Measurements from ENCODE around the gene ZNF217. TPM values are rescaled to one million over a fixed set of nuclear protein-coding genes. Genes with fewer than 3 reads are reported as not detected.
A peak's percentile ranks its signal among the peaks of the same experiment; 100 is the strongest.
"Not testable (repeated sequence)": the region's sequence is repeated elsewhere in the genome, so short reads cannot be mapped to it uniquely, and the experiment has no call there.

The ZNF217 gene
- total RNA-seq, 1 donor from 2014 or later: 18.5 TPM

- DNase-seq (ENCODE audit: low read depth, low spot score): not testable (repeated sequence)
These were observed 9.1 kb downstream of the ZNF217 start for GRCh38 chr20:53584550-53584913.

- not testable (repeated sequence) for DNase-seq (ENCODE audit: low read depth, low spot score)
These were observed 9.7 kb downstream of the ZNF217 start for GRCh38 chr20:53583660-53584549.

- peak; percentile 44 for DNase-seq (ENCODE audit: low read depth, low spot score)
These were observed 10.9 kb downstream of the ZNF217 start for GRCh38 chr20:53582574-53583351.

DNA sequence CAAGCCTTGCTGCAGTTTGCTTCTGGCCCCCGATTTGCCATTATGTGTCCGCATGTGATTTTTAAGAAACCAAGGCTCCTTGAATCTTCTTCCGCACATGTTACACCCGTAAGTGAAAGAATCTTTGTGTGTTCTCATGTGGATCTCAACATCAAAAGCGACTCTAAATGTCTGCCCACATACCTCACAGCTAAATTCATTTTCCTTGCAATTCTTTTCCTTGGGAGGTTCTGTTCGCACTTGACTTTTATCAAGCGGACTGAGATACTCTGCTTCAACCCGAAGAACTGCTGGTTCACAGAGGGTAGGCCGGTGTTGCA is 11.4 kb downstream of the ZNF217 start:
- no peak for DNase-seq (ENCODE audit: low read depth, low spot score)

DNA sequence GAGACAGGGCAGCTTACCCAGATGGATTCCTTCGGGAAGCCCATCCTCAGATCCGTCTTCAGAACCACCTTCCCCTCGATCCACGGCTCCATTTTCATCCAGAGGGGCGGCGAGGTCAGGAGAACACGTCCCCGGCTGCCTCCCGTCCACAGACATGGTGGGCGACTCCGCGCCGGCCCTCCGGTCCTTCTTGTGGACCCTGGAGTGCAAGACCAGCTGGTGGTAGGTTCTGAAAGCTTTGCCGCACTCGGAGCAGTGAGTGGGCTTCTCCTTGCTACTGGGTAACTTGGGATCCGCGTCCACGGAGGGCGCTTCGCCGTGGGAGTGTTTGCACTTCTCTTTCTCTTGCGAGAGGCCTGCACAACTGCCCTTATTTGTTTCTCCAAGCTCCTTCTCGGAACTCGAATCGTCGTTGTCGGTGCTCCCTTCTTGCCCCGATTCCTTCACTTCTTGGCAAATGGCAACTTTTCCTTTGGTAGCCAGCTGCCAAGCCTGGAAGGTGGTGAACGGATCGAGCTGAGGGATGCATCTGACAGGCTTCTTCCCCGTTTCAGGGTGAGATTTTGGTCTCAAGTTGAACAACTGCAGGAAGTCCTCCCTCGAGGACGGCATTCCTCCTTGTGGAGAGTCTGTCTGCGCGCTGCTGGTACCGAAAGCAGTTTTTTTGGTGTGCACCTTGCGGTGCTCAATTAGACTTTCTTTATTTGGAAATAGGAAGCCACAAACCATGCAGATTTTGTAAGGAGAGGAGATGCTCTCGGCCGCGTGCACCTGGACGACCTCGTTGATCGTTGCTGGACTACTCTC is 12.0 kb downstream of the ZNF217 start:
- no peak for DNase-seq (ENCODE audit: low read depth, low spot score)

GRCh38 chr20:53580376-53581111 is 13.1 kb downstream of the ZNF217 start:
- no peak for DNase-seq (ENCODE audit: low read depth, low spot score)

- DNase-seq (ENCODE audit: low read depth, low spot score): no peak
These were observed 13.9 kb downstream of the ZNF217 start for GRCh38 chr20:53579581-53580375.

GRCh38 chr20:53579266-53579580 is 14.4 kb downstream of the ZNF217 start:
- DNase-seq (ENCODE audit: low read depth, low spot score): no peak

DNA sequence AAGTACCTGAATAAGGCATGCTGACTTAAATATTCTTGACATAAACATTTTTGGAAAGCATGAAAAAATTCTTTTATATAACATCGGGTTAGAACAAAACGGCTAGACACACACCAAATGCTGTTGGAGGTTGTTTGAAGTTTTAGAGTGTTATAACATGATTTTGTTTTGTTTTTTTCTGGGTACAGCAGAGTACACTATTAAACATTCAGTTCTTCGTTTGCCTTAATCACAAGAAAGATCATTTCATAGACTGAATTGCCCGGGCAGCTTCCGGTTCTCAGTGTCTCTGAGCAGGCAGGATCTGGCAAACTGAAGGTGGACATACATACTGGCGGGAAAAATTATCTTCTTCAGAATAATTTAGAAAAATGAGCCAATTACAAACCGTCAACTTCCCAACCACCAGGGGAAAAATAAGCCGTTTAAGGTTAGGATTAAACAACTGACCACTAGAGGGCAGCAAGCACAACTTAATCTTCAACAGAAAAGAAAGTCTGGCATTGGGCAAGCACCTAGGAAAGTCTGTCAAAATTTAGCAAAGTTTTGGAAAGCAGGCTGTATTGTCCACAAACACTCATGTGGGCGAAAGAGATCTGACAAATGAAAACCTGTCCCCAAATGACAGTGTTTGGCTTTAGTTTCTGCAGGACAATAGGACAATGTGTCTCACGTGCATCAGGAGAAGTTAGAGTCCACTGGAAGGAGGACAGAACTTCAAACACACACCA is 15.0 kb downstream of the ZNF217 start:
- peak; percentile 57 for DNase-seq (ENCODE audit: low read depth, low spot score)

GRCh38 chr20:53576586-53577318 is 16.9 kb downstream of the ZNF217 start:
- no peak for DNase-seq (ENCODE audit: low read depth, low spot score)

DNA sequence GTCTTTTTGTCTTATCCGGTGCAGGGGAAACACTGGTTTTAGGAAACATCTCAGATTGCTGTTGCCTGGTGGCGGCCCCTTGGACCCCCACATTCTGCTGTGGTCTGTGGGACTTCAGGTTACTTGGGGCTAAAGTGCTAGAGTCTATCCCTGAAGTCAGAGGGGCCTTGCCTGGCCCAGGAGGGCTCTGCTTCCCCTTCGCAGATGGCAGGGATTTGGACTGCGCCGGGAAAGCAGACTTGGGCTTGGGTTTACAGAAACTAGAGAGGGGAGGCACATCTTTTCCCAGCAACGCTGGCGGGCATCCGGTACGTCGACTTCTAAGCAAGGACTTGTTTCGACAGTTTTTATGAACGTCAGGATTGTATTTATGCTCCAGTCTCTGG is 17.5 kb downstream of the ZNF217 start:
- no peak for DNase-seq (ENCODE audit: low read depth, low spot score)

DNA sequence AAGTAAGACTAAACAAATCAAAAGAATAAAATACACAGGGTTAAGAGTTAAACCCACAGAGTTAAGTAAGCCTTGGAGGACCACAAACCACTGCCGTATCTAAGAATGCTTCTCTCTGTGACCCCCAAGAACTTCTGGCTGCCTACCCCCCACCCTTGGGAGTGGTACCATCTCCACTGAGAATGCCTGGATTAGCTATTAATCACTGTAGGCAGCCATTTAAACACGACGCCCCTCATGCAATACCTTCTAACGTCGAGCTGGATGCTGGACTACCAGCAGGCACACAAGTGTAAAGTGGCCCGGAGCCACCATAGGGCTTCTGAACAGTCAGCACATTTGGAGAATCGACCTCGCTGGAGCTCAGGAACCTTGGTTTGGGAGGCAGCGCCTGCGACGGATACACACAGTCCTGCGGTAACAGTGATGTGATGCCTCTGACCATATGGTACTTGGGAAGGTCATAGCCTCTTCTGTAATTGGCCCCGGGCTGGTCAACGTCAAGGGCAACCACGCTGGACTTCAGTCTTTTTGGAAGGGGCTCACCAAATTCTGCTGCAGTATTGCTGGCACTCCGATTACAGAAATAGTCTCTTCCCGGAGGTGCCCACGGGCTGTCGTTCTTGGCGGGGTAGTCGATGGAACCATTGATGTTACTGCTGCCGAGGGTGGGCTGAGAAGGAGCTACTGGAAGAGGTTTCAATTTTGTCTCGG is 18.0 kb downstream of the ZNF217 start:
- no peak for DNase-seq (ENCODE audit: low read depth, low spot score)

DNA sequence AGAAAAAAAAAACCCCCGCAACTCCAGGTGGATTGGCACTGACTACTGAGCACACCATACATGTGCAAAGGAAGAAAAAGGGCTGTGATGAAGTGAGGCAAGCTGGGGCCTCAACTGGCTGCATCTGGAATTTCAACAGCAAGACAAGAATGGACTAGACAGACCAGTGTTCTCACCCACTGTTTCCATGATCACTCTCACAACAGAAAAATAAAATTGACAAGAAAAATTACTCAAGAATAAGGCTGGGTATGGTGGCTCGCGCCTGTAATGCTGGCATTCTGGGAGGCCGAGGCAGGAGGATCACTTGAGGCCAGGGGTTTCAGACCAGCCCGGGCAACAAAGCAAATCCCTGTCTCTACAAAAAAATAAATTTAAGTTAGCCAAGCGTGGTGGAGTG is 18.8 kb downstream of the ZNF217 start:
- no peak for DNase-seq (ENCODE audit: low read depth, low spot score)

- DNase-seq (ENCODE audit: low read depth, low spot score): no peak
These were observed 19.3 kb downstream of the ZNF217 start for GRCh38 chr20:53574259-53574789.

GRCh38 chr20:53571555-53572286 is 21.9 kb downstream of the ZNF217 start:
- no peak for DNase-seq (ENCODE audit: low read depth, low spot score)

DNA sequence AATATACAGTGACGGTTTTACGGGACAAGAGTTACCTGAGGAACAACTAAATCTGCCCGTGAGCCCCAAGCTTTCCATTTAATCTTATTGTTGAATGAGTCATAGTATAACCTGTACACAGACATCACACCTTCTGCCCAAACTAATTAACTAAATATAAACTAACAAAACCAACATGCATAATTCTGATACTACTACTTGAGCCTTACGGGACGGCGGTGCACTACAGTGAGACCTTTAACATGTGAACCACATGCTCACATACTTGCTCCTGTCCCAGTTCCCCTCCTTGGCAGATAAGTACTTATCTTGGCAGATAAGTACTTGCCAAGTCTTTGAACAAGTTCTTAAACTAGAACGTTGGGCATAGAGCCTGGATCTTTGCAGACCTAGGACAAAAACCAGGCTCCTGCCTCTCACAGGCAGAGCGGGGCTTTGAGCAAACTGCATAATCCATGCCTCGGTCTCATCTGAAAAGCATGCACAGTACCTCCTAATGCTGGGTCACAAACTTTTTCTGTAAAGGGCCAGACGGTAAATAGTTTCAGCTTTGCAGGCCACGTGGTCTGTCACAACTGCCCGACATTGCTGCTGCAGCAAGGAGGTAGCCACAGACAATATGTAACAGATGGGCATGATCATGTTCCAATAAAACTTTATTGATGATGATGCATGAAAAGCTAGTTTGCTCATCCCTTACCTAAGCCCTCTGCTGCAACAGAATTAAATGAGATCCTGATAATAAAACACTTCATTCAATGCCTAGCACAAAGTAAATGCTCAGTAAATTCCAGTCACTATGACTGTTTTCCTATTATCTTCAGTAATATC is 23.0 kb downstream of the ZNF217 start:
- no peak for DNase-seq (ENCODE audit: low read depth, low spot score)

All from pulmonary artery endothelial cell (primary cell).